Mucosa of rectum (tissue), 2 donors: ENCODE data around the gene MND1.
A peak's percentile ranks its signal among the peaks of the same experiment; 100 is the strongest.

Experiments used
- H3K27ac ChIP-seq, 2 donors: one replicate each; pipeline ENCODE4 v1.7.0; 2013; ENCODE audit warnings: inconsistent platforms in 2 of 2, low read depth in 2 of 2, low read length in 2 of 2
- H3K27me3 ChIP-seq, 2 donors: one replicate each; pipeline ENCODE4 v1.7.0; 2013; ENCODE audit warnings: low read length in 2 of 2; ENCODE audit not compliant: control insufficient read depth in 2 of 2, insufficient read depth in 2 of 2
- H3K36me3 ChIP-seq, 2 donors: one replicate each; pipeline ENCODE4 v1.7.0; 2013; ENCODE audit warnings: low read length in 2 of 2; ENCODE audit not compliant: control insufficient read depth in 2 of 2, insufficient read depth in 2 of 2
- H3K4me1 ChIP-seq, 2 donors: one replicate each; pipeline ENCODE4 v1.7.0; 2013; ENCODE audit warnings: low read length in 2 of 2, mild to moderate bottlenecking in 1 of 2; ENCODE audit not compliant: control insufficient read depth in 2 of 2, insufficient read depth in 2 of 2
- H3K4me3 ChIP-seq, 2 donors: one replicate each; pipeline ENCODE4 v1.7.0; 2013; ENCODE audit warnings: low read length in 2 of 2
- H3K9ac ChIP-seq, 2 donors: one replicate each; pipeline ENCODE4 v1.7.0; 2013; ENCODE audit warnings: low read length in 2 of 2, low read depth in 1 of 2, mild to moderate bottlenecking in 1 of 2
- H3K9me3 ChIP-seq, 2 donors: one replicate each; pipeline ENCODE4 v1.7.0; 2013; ENCODE audit warnings: low read length in 2 of 2; ENCODE audit not compliant: control insufficient read depth in 2 of 2
- donor health status: healthy.
- donor health status: Normal muscosa, but diverticular disease.

MND1 gene

GRCh38 chr4:153432965-153433753, 88.7 kb downstream of the MND1 start:
- no peaks in the 10 kb centered on the region for H3K9me3 ChIP-seq
- peak overlapping the region; percentile 24 to 51 for H3K4me3 ChIP-seq
- H3K9ac ChIP-seq: no peak overlapping the region
- H3K27ac ChIP-seq: peak overlapping the region in 1 of 2 donors; percentile 49
- H3K36me3 ChIP-seq: no peaks in the 10 kb centered on the region
- peaks cover 0 to 5% of the 10 kb centered on the region in 2 donors for H3K4me1 ChIP-seq
- H3K27me3 ChIP-seq: no peaks in the 10 kb centered on the region

- no peaks in the 10 kb centered on the region for H3K27me3 ChIP-seq
- H3K27ac ChIP-seq: peak overlapping the region in 1 of 2 donors; percentile 49
- H3K9me3 ChIP-seq: no peaks in the 10 kb centered on the region
- no peak overlapping the region for H3K9ac ChIP-seq
- H3K36me3 ChIP-seq: no peaks in the 10 kb centered on the region
- H3K4me1 ChIP-seq: peaks cover 0 to 5% of the 10 kb centered on the region in 2 donors
- H3K4me3 ChIP-seq: peak overlapping the region in 1 of 2 donors; percentile 51
These were observed 89.2 kb downstream of the MND1 start for GRCh38 chr4:153433754-153434105.

GRCh38 chr4:153434190-153434589, 89.7 kb downstream of the MND1 start:
- Histone ChIP-seq H3K27ac (no peak overlapping the region), H3K4me3 (no peak overlapping the region), H3K9ac (no peak overlapping the region), H3K4me1 (peaks cover 0 to 5% of the 10 kb centered on the region in 2 donors), H3K9me3 (no peaks in the 10 kb centered on the region), H3K27me3 (no peaks in the 10 kb centered on the region), H3K36me3 (no peaks in the 10 kb centered on the region)

- Histone ChIP-seq H3K4me3 (peak overlapping the region in 1 of 2 donors; percentile 48), H3K27ac (no peak overlapping the region), H3K36me3 (no peaks in the 10 kb centered on the region), H3K27me3 (no peaks in the 10 kb centered on the region), H3K4me1 (no peaks in the 10 kb centered on the region), H3K9ac (peak overlapping the region in 1 of 2 donors; percentile 36), H3K9me3 (no peaks in the 10 kb centered on the region)
These were observed 94.6 kb downstream of the MND1 start for GRCh38 chr4:153438916-153439756.

- Histone ChIP-seq H3K9ac (no peak overlapping the region), H3K4me3 (no peak overlapping the region), H3K27me3 (no peaks in the 10 kb centered on the region), H3K36me3 (no peaks in the 10 kb centered on the region), H3K4me1 (no peaks in the 10 kb centered on the region), H3K27ac (no peak overlapping the region), H3K9me3 (no peaks in the 10 kb centered on the region)
These were observed 95.3 kb downstream of the MND1 start for GRCh38 chr4:153439831-153440230.

- H3K27ac ChIP-seq: no peak overlapping the region
- no peaks in the 10 kb centered on the region for H3K4me1 ChIP-seq
- H3K9me3 ChIP-seq: no peaks in the 10 kb centered on the region
- H3K36me3 ChIP-seq: no peaks in the 10 kb centered on the region
- no peaks in the 10 kb centered on the region for H3K27me3 ChIP-seq
- H3K9ac ChIP-seq: no peak overlapping the region
- H3K4me3 ChIP-seq: no peak overlapping the region
These were observed 96.0 kb downstream of the MND1 start for GRCh38 chr4:153440475-153440874.

- no peaks in the 10 kb centered on the region for H3K27me3 ChIP-seq
- no peaks in the 10 kb centered on the region for H3K9me3 ChIP-seq
- no peaks in the 10 kb centered on the region for H3K4me1 ChIP-seq
- no peak overlapping the region for H3K9ac ChIP-seq
- H3K4me3 ChIP-seq: no peak overlapping the region
- H3K36me3 ChIP-seq: no peaks in the 10 kb centered on the region
- no peak overlapping the region for H3K27ac ChIP-seq
These were observed 102.9 kb downstream of the MND1 start for GRCh38 chr4:153447175-153447905.

GRCh38 chr4:153448003-153448731, 103.7 kb downstream of the MND1 start:
- H3K27me3 ChIP-seq: no peaks in the 10 kb centered on the region
- no peaks in the 10 kb centered on the region for H3K9me3 ChIP-seq
- H3K4me3 ChIP-seq: peak overlapping the region in 1 of 2 donors; percentile 26
- H3K36me3 ChIP-seq: no peaks in the 10 kb centered on the region
- H3K4me1 ChIP-seq: no peaks in the 10 kb centered on the region
- no peak overlapping the region for H3K27ac ChIP-seq
- H3K9ac ChIP-seq: no peak overlapping the region

- H3K9ac ChIP-seq: no peak overlapping the region
- H3K27me3 ChIP-seq: no peaks in the 10 kb centered on the region
- no peaks in the 10 kb centered on the region for H3K9me3 ChIP-seq
- H3K4me1 ChIP-seq: no peaks in the 10 kb centered on the region
- no peak overlapping the region for H3K27ac ChIP-seq
- H3K36me3 ChIP-seq: no peaks in the 10 kb centered on the region
- H3K4me3 ChIP-seq: no peak overlapping the region
These were observed 104.8 kb downstream of the MND1 start for GRCh38 chr4:153449338-153449737.
